Peyer's patch (tissue), 4 donors: ENCODE data around the gene KIR2DL4. TPM values are rescaled to one million over a fixed set of nuclear protein-coding genes. Genes with fewer than 3 reads are reported as not detected.
"Not testable (repeated sequence)": the region's sequence is repeated elsewhere in the genome, so short reads cannot be mapped to it uniquely, and the experiment has no call there.

ENCODE experiments used
- DNase-seq, 3 donors: peaks; one replicate each; pipeline ENCODE4 v3.0.0-alpha.2; 2017 to 2019
- H3K27ac ChIP-seq, 4 donors: fragments of 200-600 bp; sonication (generic); one replicate each; pipeline ENCODE4 v1.5.1; 2016 to 2019
- H3K27me3 ChIP-seq, 2 donors: fragments of 200-600 bp; sonication (generic); one replicate each; pipeline ENCODE4 v1.5.1; 2019
- H3K36me3 ChIP-seq, 3 donors: fragments of 200-600 bp; sonication (generic); one replicate each; pipeline ENCODE4 v1.5.1; 2016 to 2019
- H3K4me1 ChIP-seq, 4 donors: fragments of 200-600 bp; sonication (generic); one replicate each; pipeline ENCODE4 v1.5.1; 2016 to 2019
- H3K4me3 ChIP-seq, 4 donors: fragments of 200-600 bp; sonication (generic); 1 replicate in 3 of 4; 2 replicates in 1 of 4; pipeline ENCODE4 v1.5.1; 2016 to 2019; ENCODE audit warnings: mild to moderate bottlenecking in 1 of 4
- H3K9me3 ChIP-seq, 4 donors: fragments of 200-600 bp; sonication (generic); one replicate each; pipeline ENCODE4 v1.5.1; 2016 to 2019; ENCODE audit warnings: mild to moderate bottlenecking in 1 of 4
- CTCF ChIP-seq, 6 experiments: fragments of 450-650 bp in 4 of 6; fragments of 200-600 bp in 2 of 6; sonication (generic) in 1 of 6; IDR thresholded peaks; one replicate each; pipeline ENCODE4 v1.5.1; 2017 to 2019; ENCODE audit warnings: antibody characterized with exemption in 6 of 6, mild to moderate bottlenecking in 3 of 6, moderate library complexity in 1 of 6
- POLR2A ChIP-seq, 2 donors: fragments of 450-650 bp; IDR thresholded peaks; one replicate each; pipeline ENCODE4 v1.5.1; 2017; ENCODE audit warnings: antibody characterized with exemption in 2 of 2, mild to moderate bottlenecking in 2 of 2, moderate library complexity in 2 of 2
- small RNA-seq, 2 donors: library from RNA; depleted of rRNA; stranded (forward); fragments of <200 nt; gene quantifications; one replicate each; pipeline ENCODE3, GENCODE V24; 2016
- total RNA-seq, 4 donors: library from RNA; depleted of rRNA; stranded (reverse); fragments of >200 nt; gene quantifications; one replicate each; pipeline ENCODE4 v1.1.0, GENCODE V29; 2016

KIR2DL4 gene
- total RNA-seq, 4 donors from 2014 or later = 2.0 TPM; not detected in 3

DNA sequence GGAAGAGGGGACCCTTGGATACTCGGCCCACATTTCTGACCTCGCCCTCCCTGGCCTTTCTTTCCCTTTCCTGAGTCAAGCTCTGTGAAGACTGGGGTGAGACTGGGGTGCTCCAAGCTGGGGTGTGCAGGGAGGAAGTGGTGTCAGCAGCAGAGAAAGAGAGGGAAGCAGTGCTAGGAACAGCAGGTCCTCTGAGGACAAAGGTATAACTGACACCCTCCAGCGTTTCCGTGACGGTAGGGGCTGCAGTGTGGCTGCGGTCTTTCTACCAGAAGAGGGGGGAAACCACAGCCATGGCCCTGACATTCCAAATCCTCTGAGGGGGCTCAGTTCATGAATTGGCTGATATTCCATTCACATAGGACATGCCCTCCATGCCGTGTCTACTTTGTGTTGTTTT lies 47.9 kb downstream of the KIR2DL4 start:
- H3K27ac ChIP-seq = no peak overlapping the region
- no peaks in the 10 kb centered on the region for H3K36me3 ChIP-seq
- H3K27me3 ChIP-seq = no peaks in the 10 kb centered on the region
- no peak for DNase-seq
- TF ChIP-seq CTCF (IDR thresholded peaks at IDR 0.05) (no peak), POLR2A (IDR thresholded peaks at IDR 0.05) (no peak)
- H3K9me3 ChIP-seq = no peaks in the 10 kb centered on the region
- no peaks in the 10 kb centered on the region for H3K4me1 ChIP-seq
- H3K4me3 ChIP-seq = no peak overlapping the region

- H3K36me3 ChIP-seq, H3K27ac ChIP-seq, DNase-seq, H3K4me3 ChIP-seq, H3K4me1 ChIP-seq, H3K27me3 ChIP-seq, H3K9me3 ChIP-seq: not testable (repeated sequence)
Measured at GRCh38 chr19:54855241-54855640, 51.8 kb downstream of the KIR2DL4 start.

DNA sequence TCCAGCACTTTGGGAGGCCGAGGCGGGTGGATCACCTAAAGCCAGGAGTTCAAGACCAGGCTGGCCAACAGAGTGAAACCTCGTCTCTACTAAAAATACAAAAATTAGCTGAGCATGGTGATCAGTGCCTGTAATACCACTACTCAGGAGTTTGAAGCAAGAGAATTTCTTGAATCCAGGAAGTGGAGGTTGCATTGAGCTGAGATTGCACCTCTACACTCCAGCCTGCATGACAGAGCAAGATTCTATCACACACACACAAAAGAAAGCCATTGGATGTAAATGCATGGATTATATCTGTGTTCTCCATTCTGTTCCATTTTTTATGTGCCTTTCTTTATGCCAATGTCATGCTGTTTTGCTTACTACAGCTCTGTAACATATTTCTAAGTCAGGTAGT lies 55.1 kb downstream of the KIR2DL4 start:
- H3K4me3 ChIP-seq, H3K9me3 ChIP-seq, H3K27me3 ChIP-seq, H3K36me3 ChIP-seq, DNase-seq, H3K27ac ChIP-seq, H3K4me1 ChIP-seq: not testable (repeated sequence)

GRCh38 chr19:54859421-54859820 lies 56.0 kb downstream of the KIR2DL4 start:
- H3K36me3 ChIP-seq, H3K27me3 ChIP-seq, H3K9me3 ChIP-seq, H3K4me3 ChIP-seq, H3K4me1 ChIP-seq, DNase-seq, H3K27ac ChIP-seq: not testable (repeated sequence)

DNA sequence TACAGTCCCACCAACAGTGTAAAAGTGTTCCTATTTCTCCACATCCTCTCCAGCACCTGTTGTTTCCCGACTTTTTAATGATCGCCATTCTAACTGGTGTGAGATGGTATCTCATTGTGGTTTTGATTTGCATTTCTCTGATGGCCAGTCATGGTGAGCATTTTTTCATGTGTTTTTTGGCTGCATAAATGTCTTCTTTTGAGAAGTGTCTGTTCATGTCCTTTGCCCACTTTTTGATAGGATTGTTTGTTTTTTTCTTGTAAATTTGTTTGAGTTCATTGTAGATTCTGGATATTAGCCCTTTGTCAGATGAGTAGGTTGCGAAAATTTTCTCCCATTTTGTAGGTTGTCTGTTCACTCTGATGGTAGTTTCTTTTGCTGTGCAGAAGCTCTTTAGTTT lies 60.0 kb downstream of the KIR2DL4 start:
- H3K4me3 ChIP-seq, H3K36me3 ChIP-seq, H3K4me1 ChIP-seq, DNase-seq, H3K9me3 ChIP-seq, H3K27ac ChIP-seq, H3K27me3 ChIP-seq: not testable (repeated sequence)

Small RNAs within 50 kb of the gene (small RNA-seq; reads per million reads assigned to genes)
- 0 reads per million in 2 donors for gene KIR3DP1

Other genes with a start within 250 kb of the KIR2DL4 start
- 1 to 10 TPM in 1 of 4 donors, under 1 TPM in 1, not detected in 2; 0.80 to 1.7 TPM for gene LILRA2, start 229.8 kb upstream of the KIR2DL4 start, total RNA-seq
- gene LILRA1, start 210.0 kb upstream of the KIR2DL4 start, total RNA-seq = not detected
- 10 to 100 TPM in 1 of 4 donors, 1 to 10 TPM in 3; 1.3 to 30.5 (median 3.5) TPM for gene LILRB1, start 173.1 kb upstream of the KIR2DL4 start, total RNA-seq
- gene LILRB4, start 140.6 kb upstream of the KIR2DL4 start, total RNA-seq = 1 to 10 TPM in 2 of 4 donors, under 1 TPM in 1, not detected in 1; 0.53 to 2.8 (median 2.6) TPM
- gene KIR3DL3, start 79.2 kb upstream of the KIR2DL4 start, total RNA-seq = not detected
- gene KIR2DL3, start 65.1 kb upstream of the KIR2DL4 start, total RNA-seq = not detected
- gene KIR2DL1, start 33.8 kb upstream of the KIR2DL4 start, total RNA-seq = not detected
- gene KIR3DL1, start 12.9 kb downstream of the KIR2DL4 start, total RNA-seq = not detected
- gene KIR2DS4, start 29.1 kb downstream of the KIR2DL4 start, total RNA-seq = not detected
- not detected for gene KIR3DL2, start 46.8 kb downstream of the KIR2DL4 start, total RNA-seq
- not detected for gene FCAR, start 70.6 kb downstream of the KIR2DL4 start, total RNA-seq
- 1 to 10 TPM in 2 of 4 donors, not detected in 2; 2.1 to 2.7 TPM for gene NCR1, start 102.5 kb downstream of the KIR2DL4 start, total RNA-seq
- not detected for gene NLRP7, start 143.9 kb downstream of the KIR2DL4 start, total RNA-seq
- gene NLRP2, start 162.8 kb downstream of the KIR2DL4 start, total RNA-seq = 10 to 100 TPM in 2 of 4 donors, 1 to 10 TPM in 2; 9.2 to 24.9 (median 11.6) TPM
- gene GP6, start 234.7 kb downstream of the KIR2DL4 start, total RNA-seq = under 1 TPM in 1 of 4 donors, not detected in 3; 0.57 TPM